ENCODE data around the gene MIEF1. TPM values are rescaled to one million over a fixed set of nuclear protein-coding genes. Genes with fewer than 3 reads are reported as not detected.

Gene MIEF1
- total RNA-seq, 1 donor from 2014 or later: 29.2 TPM

DNA sequence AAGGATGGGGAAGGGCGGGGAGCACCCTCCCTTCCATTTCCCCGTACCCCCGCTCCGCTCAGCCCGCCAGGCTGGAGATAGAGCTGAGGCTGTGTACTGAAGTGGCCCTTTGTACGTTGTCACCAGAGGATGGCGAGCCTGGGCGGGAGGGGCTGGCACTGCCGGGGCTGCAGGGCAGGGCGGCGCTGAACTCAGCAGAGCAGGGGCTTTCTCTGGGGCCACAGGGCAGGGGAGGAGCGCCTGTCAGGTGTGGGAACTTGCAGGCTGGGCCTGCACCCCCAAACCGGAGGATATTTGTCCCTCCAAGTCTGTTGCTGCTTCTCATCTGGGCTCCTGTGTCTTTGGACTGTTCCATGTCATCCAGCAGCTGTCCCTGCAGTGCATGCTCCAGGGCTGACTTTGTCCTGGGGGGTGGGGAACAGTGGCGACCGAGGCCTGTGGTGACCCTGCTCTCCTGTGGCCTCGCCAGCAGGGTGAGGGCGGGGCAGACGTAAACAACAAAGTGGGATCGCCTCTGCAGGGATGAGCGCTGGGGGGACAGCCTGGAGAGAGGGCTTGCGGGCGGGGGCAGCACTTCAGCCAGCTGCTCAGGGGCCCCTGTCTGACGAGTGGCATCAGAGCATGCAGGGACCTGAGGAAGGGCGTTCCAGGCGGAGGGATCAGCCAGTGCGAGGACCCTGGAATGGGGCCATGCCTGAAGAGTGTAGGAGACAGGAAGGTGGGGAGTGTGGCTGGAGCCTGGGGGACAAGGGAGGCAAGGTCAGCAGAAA, 32.2 kb upstream of the MIEF1 start:
- H3K9me3 Mint-ChIP-seq (ENCODE audit: unreplicated experiment): no peaks in the 10 kb centered on the region
- no peaks in the 10 kb centered on the region for H3K36me3 Mint-ChIP-seq (ENCODE audit: low read depth, unreplicated experiment)
- DNase-seq (ENCODE audit: low spot score): no peak
- TF ChIP-seq, protein P1, sequence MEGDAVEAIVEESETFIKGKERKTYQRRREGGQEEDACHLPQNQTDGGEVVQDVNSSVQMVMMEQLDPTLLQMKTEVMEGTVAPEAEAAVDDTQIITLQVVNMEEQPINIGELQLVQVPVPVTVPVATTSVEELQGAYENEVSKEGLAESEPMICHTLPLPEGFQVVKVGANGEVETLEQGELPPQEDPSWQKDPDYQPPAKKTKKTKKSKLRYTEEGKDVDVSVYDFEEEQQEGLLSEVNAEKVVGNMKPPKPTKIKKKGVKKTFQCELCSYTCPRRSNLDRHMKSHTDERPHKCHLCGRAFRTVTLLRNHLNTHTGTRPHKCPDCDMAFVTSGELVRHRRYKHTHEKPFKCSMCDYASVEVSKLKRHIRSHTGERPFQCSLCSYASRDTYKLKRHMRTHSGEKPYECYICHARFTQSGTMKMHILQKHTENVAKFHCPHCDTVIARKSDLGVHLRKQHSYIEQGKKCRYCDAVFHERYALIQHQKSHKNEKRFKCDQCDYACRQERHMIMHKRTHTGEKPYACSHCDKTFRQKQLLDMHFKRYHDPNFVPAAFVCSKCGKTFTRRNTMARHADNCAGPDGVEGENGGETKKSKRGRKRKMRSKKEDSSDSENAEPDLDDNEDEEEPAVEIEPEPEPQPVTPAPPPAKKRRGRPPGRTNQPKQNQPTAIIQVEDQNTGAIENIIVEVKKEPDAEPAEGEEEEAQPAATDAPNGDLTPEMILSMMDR (IDR thresholded peaks at IDR 0.05; ENCODE audit: unreplicated experiment): no peak
- no peak overlapping the region for H3K27ac Mint-ChIP-seq (ENCODE audit: unreplicated experiment)
- H3K4me1 Mint-ChIP-seq (ENCODE audit: unreplicated experiment): peaks cover 15% of the 10 kb centered on the region
- H3K4me3 Mint-ChIP-seq (ENCODE audit: unreplicated experiment): no peak overlapping the region
- H3K27me3 Mint-ChIP-seq (ENCODE audit: unreplicated experiment): peaks cover 5% of the 10 kb centered on the region

DNA sequence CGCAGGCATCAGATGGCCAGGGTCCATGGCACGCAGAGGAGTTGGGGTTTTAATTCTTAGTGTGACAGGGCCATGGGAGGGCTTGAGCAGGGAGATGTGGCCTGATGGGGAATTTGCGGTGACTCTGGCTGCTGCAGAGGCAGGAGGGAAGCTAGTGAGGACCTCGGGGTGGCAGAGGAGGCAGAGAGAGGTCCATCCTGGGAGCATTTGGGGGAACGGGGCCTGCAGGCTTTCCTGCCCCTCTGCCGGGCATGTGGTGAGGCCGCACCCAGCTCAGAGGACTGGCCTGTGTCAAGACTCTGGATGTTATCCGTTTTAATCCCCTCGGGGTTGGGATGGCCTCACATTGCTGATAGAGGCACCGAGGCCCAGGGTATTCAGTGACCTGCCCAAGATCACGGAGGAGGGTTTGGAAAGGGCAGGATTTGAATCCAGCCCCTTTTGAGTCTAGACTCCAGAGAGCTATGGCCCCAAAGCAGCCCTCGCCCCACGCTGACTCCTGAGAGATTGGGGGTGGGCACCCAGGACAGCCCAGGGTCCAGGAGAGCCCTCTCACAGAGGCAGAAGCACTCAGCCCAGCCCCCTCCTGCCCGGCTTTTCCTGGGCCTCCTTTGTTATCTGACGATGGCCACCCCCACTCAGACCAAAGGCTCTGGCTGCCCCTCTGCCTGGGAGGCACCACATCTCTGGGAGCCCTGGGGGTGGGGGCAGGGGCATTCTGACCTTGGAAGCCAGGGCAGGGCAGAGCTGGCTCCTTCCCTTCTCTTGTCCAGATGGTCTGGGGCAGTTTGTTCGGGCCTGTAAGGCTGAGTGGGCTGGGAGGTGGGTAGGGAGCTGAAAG, 31.4 kb upstream of the MIEF1 start:
- DNase-seq (ENCODE audit: low spot score): no peak
- no peak overlapping the region for H3K4me3 Mint-ChIP-seq (ENCODE audit: unreplicated experiment)
- H3K27ac Mint-ChIP-seq (ENCODE audit: unreplicated experiment): no peak overlapping the region
- TF ChIP-seq, protein P1 (IDR thresholded peaks at IDR 0.05; ENCODE audit: unreplicated experiment): no peak
- no peaks in the 10 kb centered on the region for H3K36me3 Mint-ChIP-seq (ENCODE audit: low read depth, unreplicated experiment)
- peaks cover 6% of the 10 kb centered on the region for H3K27me3 Mint-ChIP-seq (ENCODE audit: unreplicated experiment)
- H3K4me1 Mint-ChIP-seq (ENCODE audit: unreplicated experiment): peaks cover 15% of the 10 kb centered on the region
- no peaks in the 10 kb centered on the region for H3K9me3 Mint-ChIP-seq (ENCODE audit: unreplicated experiment)

DNA sequence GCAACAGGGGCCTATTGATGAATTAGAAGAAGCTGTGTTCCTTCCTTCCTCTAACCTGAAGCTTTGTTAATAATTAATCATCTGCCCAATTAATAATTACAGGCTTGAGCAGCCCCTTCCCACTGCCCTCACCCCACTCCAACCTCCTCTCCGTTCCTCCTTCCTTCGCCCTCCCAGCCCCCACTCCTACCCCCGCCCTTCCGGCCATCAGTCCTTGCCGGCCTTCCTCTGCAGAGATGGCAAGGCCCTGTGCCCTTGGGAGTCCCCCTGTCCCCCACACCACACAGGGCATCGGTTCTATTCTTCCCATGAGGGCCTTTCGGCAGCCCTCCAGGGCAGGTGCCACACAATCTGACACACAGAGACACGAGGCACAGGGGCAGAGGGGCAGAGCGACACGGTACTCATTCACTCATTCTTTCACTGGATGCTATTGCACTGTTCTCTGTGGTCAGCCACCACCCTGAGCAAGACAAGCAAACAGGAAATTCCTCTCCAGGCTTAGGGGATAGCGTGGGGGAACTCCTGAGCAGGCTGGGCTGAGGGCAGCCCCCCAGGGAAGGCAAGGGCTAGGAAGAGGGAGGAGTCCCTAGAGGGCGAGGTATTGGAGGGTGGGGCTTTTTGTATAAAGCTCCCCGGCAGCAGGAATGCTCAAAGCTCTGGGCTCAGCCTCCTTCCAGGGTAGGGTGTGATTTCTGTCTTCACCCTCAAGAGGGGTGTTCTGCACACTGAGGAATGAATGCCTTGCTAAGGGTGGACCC, 30.5 kb upstream of the MIEF1 start:
- peaks cover 15% of the 10 kb centered on the region for H3K4me1 Mint-ChIP-seq (ENCODE audit: unreplicated experiment)
- no peaks in the 10 kb centered on the region for H3K9me3 Mint-ChIP-seq (ENCODE audit: unreplicated experiment)
- peaks cover 6% of the 10 kb centered on the region for H3K27me3 Mint-ChIP-seq (ENCODE audit: unreplicated experiment)
- TF ChIP-seq, protein P1 (IDR thresholded peaks at IDR 0.05; ENCODE audit: unreplicated experiment): no peak
- no peak for DNase-seq (ENCODE audit: low spot score)
- H3K27ac Mint-ChIP-seq (ENCODE audit: unreplicated experiment): no peak overlapping the region
- no peak overlapping the region for H3K4me3 Mint-ChIP-seq (ENCODE audit: unreplicated experiment)
- H3K36me3 Mint-ChIP-seq (ENCODE audit: low read depth, unreplicated experiment): no peaks in the 10 kb centered on the region

DNA sequence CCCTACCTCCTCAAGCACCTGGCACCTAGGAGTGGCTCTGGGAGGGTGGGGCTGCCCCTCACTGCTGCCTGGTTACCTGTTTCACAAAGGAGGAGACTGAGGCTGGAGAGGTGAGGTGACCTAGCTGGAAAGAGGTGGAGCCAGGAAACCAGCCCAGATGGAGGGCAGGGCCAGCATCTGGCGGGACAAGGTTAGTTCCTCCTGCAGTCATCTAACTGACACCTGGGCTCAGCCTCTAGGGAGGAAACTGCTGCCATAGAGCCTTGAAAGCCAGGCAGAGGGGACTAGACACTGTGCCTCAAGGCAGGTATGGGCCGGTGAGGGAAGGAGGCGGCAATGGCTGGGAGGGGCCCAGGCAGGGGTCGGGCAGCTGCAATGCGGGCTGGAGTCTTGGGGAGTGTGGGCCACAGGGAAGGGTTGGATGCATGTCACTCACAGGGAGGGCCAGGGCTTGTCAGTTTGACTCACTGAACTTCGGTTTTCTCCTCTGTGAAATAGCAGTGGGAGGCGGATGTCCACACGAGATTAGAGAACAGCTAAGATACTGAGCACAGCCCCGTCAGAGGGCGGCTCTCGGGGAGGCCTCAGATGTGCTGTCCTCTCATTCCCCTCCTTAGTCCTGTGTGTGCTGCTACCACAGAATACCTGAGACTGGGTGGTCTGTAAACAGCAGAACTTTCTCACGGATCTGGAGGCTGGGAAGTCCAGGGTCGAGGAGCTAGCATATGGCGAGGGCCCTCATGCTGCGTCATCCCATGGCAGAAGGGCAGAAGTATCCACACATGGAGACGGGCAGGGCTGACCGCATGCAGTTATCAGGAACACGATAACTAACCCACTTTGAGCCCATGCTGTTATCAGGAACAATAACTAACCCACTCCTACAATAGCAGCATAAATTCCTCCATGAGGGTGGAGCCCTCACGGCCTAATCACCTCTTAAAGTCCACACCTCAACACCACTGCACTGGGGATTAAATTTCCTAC, 29.2 kb upstream of the MIEF1 start:
- peaks cover 10% of the 10 kb centered on the region for H3K27me3 Mint-ChIP-seq (ENCODE audit: unreplicated experiment)
- H3K36me3 Mint-ChIP-seq (ENCODE audit: low read depth, unreplicated experiment): no peaks in the 10 kb centered on the region
- H3K4me3 Mint-ChIP-seq (ENCODE audit: unreplicated experiment): no peak overlapping the region
- H3K4me1 Mint-ChIP-seq (ENCODE audit: unreplicated experiment): peaks cover 15% of the 10 kb centered on the region
- no peak overlapping the region for H3K27ac Mint-ChIP-seq (ENCODE audit: unreplicated experiment)
- no peaks in the 10 kb centered on the region for H3K9me3 Mint-ChIP-seq (ENCODE audit: unreplicated experiment)
- TF ChIP-seq, protein P1 (IDR thresholded peaks at IDR 0.05; ENCODE audit: unreplicated experiment): no peak
- DNase-seq (ENCODE audit: low spot score): no peak
